GM12892 (cell line): Measurements from ENCODE around the gene EWSR1.

Source experiments
- POLR2A ChIP-seq: IDR thresholded peaks from 2 replicates; pipeline ENCODE4 v1.6.1; 2011; ENCODE audit warnings: low read depth, low read length, control low read depth
- POLR2AphosphoS5 ChIP-seq: IDR thresholded peaks from 2 replicates; pipeline ENCODE4 v1.6.1; 2011; ENCODE audit warnings: low read depth, low read length, control low read depth
- TAF1 ChIP-seq: IDR thresholded peaks from 2 replicates; pipeline ENCODE4 v1.6.1; 2011; ENCODE audit warnings: low read depth, mild to moderate bottlenecking, control low read depth, low read length, borderline replicate concordance

GRCh38 chr22:29330753-29331152 lies 62.7 kb downstream of the EWSR1 start:
- TF ChIP-seq TAF1 (no peak), POLR2AphosphoS5 (no peak), POLR2A (no peak)
